Measurements from ENCODE around the gene SLC6A7. TPM values are rescaled to one million over a fixed set of nuclear protein-coding genes. Genes with fewer than 3 reads are reported as not detected.

Gene SLC6A7
- total RNA-seq, 6 donors from 2014 or later = 0.44 TPM; not detected in 5

- no peak overlapping the region for H3K4me3 ChIP-seq
- H3K36me3 ChIP-seq = no peaks in the 10 kb centered on the region
- peaks cover 0 to 4% (median 0%) of the 10 kb centered on the region in 4 donors for H3K4me1 ChIP-seq
- no peak overlapping the region for H3K27ac ChIP-seq
- no peaks in the 10 kb centered on the region for H3K9me3 ChIP-seq
- 62 to 77% methylated on average over 2 to 4 of the region's 5 CpGs for WGBS, 2 donors
- TF ChIP-seq EP300 (IDR thresholded peaks at IDR 0.05) = no peak
- TF ChIP-seq, protein P1, sequence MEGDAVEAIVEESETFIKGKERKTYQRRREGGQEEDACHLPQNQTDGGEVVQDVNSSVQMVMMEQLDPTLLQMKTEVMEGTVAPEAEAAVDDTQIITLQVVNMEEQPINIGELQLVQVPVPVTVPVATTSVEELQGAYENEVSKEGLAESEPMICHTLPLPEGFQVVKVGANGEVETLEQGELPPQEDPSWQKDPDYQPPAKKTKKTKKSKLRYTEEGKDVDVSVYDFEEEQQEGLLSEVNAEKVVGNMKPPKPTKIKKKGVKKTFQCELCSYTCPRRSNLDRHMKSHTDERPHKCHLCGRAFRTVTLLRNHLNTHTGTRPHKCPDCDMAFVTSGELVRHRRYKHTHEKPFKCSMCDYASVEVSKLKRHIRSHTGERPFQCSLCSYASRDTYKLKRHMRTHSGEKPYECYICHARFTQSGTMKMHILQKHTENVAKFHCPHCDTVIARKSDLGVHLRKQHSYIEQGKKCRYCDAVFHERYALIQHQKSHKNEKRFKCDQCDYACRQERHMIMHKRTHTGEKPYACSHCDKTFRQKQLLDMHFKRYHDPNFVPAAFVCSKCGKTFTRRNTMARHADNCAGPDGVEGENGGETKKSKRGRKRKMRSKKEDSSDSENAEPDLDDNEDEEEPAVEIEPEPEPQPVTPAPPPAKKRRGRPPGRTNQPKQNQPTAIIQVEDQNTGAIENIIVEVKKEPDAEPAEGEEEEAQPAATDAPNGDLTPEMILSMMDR (IDR thresholded peaks at IDR 0.05) = no peak
- no peak for TF ChIP-seq POLR2AphosphoS5 (IDR thresholded peaks at IDR 0.05)
- no peak for TF ChIP-seq POLR2A (IDR thresholded peaks at IDR 0.05)
- no peak for ATAC-seq (ENCODE audit: low FRiP score in 2 of 2)
- no peak for DNase-seq
- H3K27me3 ChIP-seq = no peaks in the 10 kb centered on the region
These were observed 28.8 kb downstream of the SLC6A7 start for GRCh38 chr5:150218693-150219035.

GRCh38 chr5:150219142-150219541, 29.3 kb downstream of the SLC6A7 start:
- DNase-seq (no peak), ATAC-seq (ENCODE audit: low FRiP score in 2 of 2) (no peak)
- H3K36me3 ChIP-seq = no peaks in the 10 kb centered on the region
- no peak overlapping the region for H3K27ac ChIP-seq
- H3K4me1 ChIP-seq = peaks cover 0 to 4% (median 0%) of the 10 kb centered on the region in 4 donors
- TF ChIP-seq POLR2A (IDR thresholded peaks at IDR 0.05) (no peak), POLR2AphosphoS5 (IDR thresholded peaks at IDR 0.05) (no peak), EP300 (IDR thresholded peaks at IDR 0.05) (no peak)
- TF ChIP-seq, protein P1 (IDR thresholded peaks at IDR 0.05) = no peak
- no peak overlapping the region for H3K4me3 ChIP-seq
- no peaks in the 10 kb centered on the region for H3K9me3 ChIP-seq
- no peaks in the 10 kb centered on the region for H3K27me3 ChIP-seq

DNA sequence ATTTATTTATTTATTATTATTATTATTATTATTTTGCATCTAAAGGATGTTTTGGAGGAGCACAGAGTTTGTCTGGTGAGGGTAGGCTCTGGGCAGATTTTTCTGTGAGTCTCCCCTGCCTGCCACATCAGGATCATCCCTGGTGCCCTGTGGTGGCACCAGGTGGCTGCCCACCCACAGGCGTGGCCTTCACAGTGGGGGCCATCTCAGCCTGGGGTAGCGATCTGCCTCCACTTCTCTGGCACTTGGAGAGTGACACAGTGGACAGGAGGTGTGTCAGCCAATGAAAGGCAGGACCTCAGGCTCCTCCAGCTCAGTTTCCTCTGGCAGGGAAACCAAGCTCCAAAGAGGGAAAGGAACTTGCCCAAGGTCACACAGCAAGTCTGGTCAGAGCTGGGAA, 30.0 kb downstream of the SLC6A7 start:
- Histone ChIP-seq H3K4me3 (no peak overlapping the region), H3K9me3 (no peaks in the 10 kb centered on the region), H3K27ac (no peak overlapping the region), H3K4me1 (peaks cover 0 to 4% (median 0%) of the 10 kb centered on the region in 4 donors), H3K36me3 (no peaks in the 10 kb centered on the region), H3K27me3 (no peaks in the 10 kb centered on the region)
- DNase-seq (peak in 1 of 2 donors; percentile 33), ATAC-seq (ENCODE audit: low FRiP score in 2 of 2) (no peak)
- TF ChIP-seq, protein P1 (IDR thresholded peaks at IDR 0.05) = no peak
- TF ChIP-seq POLR2AphosphoS5 (IDR thresholded peaks at IDR 0.05) (no peak), EP300 (IDR thresholded peaks at IDR 0.05) (no peak), POLR2A (IDR thresholded peaks at IDR 0.05) (no peak)
- WGBS, 2 donors = 56 to 94% methylated on average over 2 of the region's 2 CpGs

DNA sequence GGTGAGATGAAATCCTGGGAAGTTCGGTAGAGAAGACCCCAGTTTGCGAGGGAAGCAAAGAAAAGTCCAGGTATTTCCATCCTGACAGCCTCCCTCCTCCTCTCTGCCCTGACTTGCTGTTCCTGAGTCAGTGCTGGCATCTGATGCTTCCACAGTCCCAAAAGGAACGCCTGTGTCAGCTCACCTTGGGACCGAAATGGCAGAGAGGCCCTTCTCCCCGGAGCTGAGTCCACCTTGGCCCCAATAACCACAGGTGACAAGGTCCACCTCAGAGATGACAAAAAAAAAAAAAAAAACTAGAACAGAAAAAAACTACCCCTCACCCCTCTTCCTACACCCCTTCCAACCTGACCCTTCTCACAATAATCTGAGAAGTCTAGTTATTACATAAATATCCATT, 31.6 kb downstream of the SLC6A7 start:
- Histone ChIP-seq H3K36me3 (no peaks in the 10 kb centered on the region), H3K4me1 (peaks cover 0 to 4% (median 0%) of the 10 kb centered on the region in 4 donors), H3K9me3 (no peaks in the 10 kb centered on the region), H3K27me3 (no peaks in the 10 kb centered on the region), H3K27ac (no peak overlapping the region), H3K4me3 (no peak overlapping the region)
- ATAC-seq (ENCODE audit: low FRiP score in 2 of 2) (no peak), DNase-seq (no peak)
- 71 to 85% methylated on average over 5 of the region's 5 CpGs for WGBS, 2 donors
- TF ChIP-seq POLR2A (IDR thresholded peaks at IDR 0.05) (no peak), POLR2AphosphoS5 (IDR thresholded peaks at IDR 0.05) (no peak), EP300 (IDR thresholded peaks at IDR 0.05) (no peak)
- TF ChIP-seq, protein P1 (IDR thresholded peaks at IDR 0.05) = no peak

GRCh38 chr5:150222906-150223305, 33.0 kb downstream of the SLC6A7 start:
- Histone ChIP-seq H3K27ac (no peak overlapping the region), H3K4me1 (peaks cover 0 to 3% (median 0%) of the 10 kb centered on the region in 4 donors), H3K27me3 (no peaks in the 10 kb centered on the region), H3K36me3 (no peaks in the 10 kb centered on the region), H3K4me3 (no peak overlapping the region), H3K9me3 (no peaks in the 10 kb centered on the region)
- 90 to 96% methylated on average over 20 to 21 of the region's 21 CpGs for WGBS, 2 donors
- no peak for ATAC-seq (ENCODE audit: low FRiP score in 2 of 2)
- DNase-seq = no peak
- TF ChIP-seq, protein P1 (IDR thresholded peaks at IDR 0.05) = no peak
- TF ChIP-seq POLR2A (IDR thresholded peaks at IDR 0.05) = no peak
- no peak for TF ChIP-seq POLR2AphosphoS5 (IDR thresholded peaks at IDR 0.05)
- no peak for TF ChIP-seq EP300 (IDR thresholded peaks at IDR 0.05)

Measured in upper lobe of left lung (tissue), 6 donors.